Measurements from ENCODE around the gene PRKN.

Gene PRKN

DNA sequence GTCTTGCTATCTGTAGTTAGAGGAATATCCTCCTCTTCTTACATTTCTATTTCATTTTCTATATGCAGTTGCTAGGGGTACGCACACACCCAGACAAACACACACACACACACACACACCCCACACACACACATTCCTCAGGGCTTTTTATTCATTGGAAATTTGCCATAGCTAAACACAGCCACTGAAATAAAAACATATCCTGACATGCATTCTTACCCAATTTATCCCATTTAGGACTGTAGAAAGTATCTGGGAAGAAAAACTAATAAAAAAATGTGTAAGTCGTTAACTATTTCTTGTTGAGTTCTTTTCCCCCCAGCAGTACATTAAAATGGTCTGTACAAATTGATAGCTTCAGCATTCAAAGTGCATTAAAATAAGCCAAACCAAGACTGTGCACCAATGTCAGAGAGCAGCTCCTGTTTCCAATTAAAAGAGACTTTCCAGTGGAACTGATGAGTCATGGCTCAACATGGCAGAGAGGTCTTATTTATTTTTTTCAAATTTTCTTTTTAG is 1095.8 kb downstream of the PRKN start:
- DNase-seq, result no peak

DNA sequence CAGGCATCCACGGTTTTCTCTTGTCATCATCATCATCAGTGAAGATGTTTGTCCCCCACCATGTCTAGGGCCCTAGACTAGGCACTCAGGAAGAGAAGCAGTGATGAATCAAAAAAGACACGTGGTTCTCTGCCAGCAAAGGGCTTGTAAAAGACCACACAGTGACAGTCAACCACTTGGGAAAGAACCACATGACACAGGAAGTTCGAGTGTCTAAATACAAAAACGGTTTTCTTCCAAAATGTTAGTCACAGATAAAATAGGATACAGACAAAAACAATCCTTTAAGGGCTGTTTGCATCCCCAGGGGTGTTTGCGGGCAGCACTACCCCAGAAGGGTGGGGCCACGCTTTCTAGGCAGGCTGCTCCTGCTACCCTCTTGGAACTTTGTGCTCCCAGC is 1096.9 kb downstream of the PRKN start:
- no peak for DNase-seq

DNA sequence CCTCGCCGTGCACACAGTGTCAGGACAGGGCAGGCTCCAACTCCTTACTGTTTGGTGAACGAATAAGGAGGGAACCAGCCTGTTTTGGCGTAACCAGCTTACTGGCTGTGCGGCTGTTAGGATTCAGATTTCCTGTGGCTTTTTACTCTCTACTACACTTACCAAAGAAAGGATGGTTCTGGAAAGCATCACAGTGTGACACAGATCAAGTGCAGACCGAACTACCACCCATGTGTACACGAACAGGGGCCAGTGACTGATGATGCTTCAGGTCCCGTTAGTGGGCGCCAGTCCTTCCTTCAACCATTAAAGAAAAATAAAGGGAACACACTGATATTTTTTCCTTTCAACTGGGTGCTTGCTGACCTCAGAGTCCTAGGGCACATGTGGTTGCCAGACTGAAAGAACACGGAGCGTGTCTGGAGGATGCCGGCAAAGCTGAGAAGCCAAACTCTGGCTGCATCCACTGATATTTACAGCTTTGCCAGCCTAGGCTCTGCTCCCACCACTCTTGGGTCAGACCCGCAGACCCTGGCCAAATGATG is 1101.4 kb downstream of the PRKN start:
- no peak for DNase-seq

DNA sequence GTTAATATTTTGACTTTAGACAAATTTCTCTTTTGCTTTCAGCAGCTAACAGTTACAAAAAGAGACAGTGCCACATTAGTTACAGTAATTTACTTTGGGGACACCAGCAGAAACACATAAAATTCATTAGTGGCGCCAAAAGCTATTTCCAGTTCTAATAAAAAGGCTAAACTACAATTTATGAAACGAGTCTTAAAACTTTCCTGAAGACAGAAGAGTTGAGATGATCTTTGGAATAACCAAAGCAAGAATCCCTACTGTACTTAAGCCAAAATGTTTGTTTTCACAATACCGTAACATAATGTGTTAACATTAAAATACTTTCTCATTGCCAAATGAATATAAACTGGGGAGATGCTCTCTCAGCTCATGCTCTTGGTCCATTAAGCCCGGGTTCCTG is 1103.5 kb downstream of the PRKN start:
- no peak for DNase-seq

DNA sequence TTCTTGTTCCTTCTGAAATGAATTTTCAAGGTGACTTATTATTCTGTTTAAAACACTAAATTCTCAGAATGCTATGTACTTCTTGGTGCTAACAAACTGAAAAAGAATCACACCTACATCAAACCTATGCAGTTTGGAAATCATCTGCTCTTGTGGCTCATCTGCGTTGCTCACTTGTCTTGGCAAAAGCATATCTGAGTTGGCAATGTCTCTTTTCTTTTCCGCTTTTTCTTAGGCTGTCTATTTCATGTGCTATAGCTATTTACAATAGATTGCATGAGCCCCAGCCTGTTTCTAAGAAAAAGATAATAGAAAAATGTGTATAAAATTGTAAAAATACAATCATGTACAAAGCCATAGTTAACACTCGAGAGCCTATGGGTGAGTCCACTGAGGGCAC is 1104.8 kb downstream of the PRKN start:
- DNase-seq, result no peak

DNA sequence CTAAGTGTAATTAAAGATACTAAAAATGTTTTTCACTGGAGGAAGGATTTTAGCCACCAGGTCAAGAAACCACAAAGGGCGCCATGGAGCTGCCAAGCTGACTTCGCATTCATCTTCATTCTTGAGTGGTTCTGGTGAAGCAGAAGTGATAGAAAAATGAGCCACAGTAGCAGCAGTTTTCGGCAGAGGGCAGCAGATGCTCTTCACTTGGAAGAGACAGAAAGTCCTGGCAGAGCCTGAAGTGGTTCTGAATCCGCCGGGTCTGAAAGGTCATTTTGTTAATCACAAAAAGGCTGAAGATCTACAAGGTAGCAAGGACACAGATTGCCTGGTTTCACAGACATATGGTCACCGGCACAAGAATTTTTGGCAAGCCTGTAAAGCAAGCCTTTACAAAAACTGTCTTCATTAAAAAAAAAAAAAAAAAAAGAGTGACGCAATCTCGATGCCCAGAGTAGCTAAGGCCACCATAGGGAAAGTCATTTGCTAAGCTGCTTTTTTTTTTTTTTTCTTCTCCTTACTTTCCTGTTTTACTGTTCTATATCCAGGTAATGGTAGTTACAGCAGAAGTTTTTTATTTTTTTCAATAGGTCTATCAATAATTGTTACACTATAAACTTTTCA is 1108.6 kb downstream of the PRKN start:
- DNase-seq, result no peak

DNA sequence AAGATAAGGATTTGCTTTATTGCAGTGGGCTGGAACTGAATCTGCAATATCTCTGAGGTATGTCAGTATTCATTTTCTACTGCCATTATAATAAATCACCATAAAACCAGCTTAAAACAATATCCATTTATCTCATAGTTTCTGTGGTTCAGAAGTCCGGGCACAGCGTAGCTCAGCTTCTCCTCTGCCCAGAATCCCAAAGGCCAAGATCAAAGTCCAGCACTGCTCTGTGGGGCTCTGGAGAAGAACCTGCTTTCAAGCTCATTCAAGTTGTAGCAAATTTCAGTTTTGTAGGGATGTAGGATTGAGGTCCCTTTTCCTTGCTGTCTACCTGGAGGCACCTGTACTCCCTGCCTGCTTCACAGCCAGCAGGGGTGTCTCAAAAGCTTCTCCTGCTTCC is 1113.9 kb downstream of the PRKN start:
- no peak for DNase-seq

DNA sequence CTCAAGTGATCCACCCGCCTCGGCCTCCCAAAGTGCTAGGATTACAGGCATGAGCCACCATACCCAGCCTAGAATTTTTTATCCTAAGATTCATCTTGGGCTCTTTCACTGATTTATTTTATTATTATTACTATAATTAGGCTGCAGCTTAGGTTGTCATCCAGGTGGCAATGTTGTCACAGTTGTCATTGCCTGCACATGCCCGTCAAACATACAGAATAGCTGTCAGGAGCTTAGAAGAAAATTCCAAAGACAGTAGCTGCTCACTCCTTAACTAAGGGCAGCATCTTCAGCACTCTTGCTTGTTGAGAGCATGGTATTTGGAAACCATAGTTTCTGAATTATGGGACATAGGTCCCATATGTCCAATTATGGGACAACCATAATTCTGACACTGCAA is 1118.8 kb downstream of the PRKN start:
- DNase-seq, result no peak

DNA sequence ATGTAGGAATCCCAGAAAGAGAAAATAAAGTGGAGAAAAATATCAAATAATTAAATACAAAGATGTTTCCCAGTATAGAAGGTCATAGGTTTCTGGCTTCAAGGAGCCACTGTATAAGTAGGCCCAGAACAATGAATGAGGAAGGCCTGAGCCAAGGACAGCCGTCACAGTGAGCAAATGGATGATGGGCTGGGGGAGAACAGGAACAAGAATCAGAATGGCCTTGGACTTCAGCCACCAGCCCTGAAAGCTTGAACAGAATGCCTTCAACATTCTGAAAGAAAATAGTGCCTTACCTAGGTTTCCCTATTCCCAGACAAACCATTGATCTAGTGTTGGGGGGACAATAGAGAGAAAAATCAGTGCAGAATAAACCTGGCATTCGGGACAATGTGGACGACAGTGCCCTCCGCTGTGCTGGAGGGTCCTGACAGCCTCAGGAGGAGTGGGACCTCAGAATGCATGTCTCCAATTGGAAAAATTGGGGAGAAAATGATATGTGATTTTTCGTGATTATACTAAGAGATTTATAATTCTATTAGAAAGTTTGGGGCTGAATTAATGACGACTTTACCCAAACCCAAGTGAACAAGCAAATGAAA is 1119.8 kb downstream of the PRKN start:
- DNase-seq, result no peak

DNA sequence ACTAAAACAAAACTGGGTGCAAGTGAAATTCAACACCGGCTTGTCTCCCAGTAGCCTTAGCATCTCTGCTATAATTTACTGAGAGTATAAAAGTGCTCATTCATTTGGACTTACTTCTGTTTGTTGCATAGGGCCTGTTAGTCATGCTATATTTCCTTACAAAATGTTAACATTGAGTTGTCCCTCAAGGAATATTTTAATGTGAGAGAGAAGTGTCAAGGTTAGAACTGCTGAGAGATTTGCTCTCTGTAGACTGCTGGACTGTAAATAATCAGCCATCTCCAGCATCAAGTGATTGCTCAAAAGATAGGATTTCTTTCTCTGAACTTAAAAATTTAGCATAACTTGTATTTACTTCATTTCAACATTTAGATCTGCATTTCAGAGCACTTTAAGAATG is 1125.2 kb downstream of the PRKN start:
- DNase-seq, result no peak

DNA sequence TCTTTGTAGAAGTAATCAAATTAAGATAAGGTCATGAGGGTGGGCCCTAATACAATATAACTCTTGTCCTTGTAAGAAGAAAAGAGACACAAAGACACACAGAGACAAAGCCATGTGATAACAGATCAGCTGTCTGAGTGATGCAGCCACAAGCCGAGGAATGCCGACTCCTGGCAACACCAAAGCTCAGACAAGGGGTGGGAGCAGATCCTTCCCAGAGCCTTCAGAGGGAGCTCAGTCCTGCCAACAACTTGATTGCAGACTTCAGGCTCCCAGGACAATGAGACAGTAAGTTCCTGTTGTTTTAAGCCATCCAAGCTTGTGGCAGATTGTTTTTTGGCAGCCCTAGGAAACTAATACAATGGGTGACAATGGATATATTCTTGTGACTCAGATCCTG is 1128.7 kb downstream of the PRKN start:
- no peak for DNase-seq

DNA sequence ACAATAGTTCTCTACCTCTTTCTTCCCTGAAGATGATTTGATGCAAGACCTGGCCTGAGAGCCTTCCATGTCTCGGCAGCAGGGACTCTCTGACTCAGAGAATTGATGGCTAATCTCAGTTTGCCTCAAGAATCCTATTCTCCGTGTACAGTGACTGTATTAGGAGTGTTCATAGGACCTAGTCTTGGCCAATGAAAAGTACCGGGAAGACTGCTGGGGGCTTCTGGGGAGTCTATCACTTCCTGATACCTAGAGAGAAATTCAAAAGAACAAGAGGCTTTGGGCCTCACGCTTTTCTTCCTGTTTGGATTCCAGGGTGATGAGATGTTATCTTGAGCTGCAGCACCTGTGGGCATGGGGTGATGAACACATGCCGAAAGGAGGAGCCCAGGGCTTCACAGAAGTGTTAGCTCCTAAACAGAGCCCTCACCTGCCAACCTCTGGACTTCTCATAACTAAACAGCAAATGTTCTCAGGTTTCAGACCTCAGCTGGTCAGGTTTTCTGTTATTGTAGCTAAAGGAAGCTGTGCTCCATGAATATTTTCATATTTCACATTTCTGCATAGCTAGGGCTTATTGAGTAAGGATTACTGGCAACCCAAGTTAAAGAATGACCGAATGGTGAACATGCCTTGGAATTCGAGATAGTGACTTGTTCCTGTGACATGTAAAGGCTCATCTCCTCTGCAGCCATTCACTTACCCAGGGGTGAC is 1130.6 kb downstream of the PRKN start:
- DNase-seq, result no peak

DNA sequence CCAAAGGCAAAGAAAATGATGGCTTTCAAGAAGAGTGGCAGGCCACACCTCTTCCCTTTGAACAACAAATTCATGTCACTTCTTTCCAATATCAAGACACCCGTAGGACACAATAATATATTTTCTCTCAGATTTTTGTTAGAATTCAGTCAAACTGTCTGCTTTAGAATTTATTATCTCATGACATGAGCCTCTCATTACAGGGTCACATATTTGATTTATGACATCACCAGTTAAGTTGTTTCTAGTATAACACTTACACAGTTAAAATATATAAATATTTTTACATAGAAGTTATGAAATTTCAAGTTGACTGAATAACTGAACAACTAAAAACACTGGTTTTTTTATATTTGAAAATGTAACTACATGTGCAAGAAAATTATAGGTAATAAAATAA is 1133.2 kb downstream of the PRKN start:
- DNase-seq, result no peak

DNA sequence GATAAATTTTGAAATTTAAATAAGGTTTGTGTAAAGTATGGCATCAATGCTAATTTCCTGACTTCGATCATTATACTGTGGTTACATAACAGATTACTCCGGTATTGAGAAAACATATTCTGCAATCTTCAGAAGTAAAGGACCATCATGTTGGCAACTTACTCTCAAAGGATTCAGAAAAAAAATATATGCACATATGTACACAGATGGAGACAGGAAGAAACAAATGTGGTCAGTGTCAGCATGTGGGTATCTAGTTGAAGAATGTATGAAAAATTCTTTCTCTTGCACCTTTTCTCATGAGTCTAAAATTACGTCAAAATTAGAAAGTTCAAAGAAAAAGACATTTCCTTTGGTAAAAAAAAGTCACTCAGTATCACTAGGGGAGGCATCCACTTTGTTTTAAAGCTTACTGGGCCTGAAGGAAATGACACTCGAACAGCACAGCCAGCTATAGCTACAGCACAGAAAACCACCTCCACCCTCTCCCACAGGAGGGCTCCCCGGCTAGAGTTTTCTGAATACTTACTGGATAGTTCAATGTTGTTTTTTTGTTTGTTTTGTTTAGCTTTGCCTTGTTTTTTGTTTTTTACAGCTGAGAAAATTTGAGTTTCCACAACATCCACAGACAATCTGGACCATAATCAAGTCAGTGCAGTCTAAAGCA is 1136.5 kb downstream of the PRKN start:
- no peak for DNase-seq

DNA sequence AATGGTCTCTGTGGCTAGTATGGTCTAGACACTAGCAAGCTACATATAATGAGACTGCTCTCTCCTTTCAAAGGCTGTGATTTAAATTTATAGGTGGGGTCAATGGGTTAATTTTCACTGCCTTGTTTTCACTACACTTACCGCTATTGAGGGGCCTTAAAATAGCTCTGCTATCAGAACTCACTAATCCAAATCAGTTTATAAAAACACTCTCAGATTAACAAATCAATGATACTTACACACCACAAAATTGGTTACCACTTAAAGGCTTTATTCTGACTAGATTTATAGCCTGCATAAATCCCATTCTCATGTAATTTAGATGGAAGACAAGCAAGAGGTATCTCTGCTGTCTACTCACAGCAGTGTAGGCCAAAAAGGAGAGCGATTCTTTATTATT is 1140.7 kb downstream of the PRKN start:
- no peak for DNase-seq

DNA sequence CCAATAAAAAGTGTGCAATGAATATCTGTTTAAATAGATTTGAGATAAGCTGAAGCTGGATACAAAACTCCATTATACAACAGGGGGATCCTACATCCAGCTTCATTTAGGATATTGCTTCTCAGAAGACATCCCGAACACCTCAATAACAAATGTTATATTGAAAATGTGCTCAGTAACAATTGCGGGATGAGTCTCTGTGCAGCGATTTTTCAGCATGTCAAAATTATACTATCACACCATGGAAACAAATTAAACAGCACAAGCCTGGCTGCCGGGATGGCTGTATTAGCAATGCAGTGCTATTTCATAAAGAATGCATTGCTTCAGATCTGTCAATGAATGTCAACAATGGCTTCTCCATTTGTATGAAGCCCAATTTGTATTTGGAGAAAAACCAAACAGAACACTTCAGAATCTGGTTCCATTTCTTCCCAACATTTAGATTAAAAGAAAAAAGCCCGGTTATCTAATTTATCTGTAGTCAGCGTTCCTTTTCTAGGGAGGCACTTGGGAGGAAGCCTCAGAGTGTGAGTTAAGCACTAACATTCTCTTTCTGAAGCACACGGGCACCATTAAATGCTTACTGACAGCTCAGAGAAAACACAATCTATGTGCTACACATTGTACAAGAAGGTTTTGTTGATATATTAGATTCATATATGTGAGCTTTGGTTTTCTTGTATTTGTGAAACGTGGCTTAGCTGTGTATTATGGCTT is 1142.8 kb downstream of the PRKN start:
- DNase-seq, result no peak

DNA sequence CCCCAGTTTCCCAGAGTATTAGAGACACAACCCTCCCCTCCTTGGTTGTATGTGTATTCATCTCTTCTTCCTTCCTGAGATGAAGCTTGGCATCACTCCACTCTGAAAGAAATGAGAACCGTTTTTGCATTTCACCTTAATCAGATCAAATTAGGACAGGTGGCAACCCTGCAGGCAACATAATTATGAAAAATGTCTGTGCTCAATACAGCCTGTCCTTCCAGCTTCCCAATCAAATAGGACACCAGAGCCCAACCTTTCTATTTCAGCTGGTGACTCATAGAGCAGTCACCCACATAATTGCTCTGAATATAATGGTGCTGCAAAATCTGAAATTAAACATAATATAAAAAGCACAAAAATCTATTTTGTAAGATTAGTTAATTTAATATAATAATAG is 1143.5 kb downstream of the PRKN start:
- DNase-seq, result no peak

DNA sequence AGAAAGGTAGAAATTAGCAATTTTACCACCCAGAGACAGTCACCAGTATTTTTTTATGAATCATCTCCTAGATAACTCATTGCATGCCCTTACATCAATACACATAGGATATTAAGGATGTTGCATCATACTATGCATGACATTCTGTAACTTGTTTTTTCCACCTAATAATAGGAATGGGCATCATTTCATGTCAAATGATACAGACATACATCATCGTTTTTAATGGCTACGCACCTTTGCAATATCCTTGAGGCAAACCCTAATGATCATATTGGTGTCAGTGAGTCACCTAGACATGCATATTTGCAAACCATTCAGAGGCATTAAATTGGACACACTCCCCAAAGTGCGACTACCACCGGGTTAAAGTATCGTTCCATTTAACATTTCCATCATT is 1144.0 kb downstream of the PRKN start:
- DNase-seq, result no peak

DNA sequence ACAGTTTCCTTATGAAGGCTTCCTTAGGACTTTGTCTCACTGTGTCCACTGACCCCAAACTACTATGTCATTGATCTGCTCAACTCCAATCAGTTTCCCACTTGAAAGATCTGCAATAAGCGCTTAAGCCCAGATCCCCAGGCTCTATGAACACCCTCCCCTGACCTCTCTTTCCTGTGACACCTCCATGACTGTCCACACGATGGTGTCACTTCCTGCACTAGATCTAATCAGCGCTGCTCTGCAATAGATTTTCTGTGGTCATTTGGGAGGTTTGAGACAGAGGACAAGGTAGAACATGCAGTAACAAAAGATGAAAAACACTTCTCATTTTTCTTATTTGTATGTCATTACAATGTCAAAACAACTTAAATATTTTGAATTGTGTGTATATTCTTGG is 1149.1 kb downstream of the PRKN start:
- no peak for DNase-seq

DNA sequence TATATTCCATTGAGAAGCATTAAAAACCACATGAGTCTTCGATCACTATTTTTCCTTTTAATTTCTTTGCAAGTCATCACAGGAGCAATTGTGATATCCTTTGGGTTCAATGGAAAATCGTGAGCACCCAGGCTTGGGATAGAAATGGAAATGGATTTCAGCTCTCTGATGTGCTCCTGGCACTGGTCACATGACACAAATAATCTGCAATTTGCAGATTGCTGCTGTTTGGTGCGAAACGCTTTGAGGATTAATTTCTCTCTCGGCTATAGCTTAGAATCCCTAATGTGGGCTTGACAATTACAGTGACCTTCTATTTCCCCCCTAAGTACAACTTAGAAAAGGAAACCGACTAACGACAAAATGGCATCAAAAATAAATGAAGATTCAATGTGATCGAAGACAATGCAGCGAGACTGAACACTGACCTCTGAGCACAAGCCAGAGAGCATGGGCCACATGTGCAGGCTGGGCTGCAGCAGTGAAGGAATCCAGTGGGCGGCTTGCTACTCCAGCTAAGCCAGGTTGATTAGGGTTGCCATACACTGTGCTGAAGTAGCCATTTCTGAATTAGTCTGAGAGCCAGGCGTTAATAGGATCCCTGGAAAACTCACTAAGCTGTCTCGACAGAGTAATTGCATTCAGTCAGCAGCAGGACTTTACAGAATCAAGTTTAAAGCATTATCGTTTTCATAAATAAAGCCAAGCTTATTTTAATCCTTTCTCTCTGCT is 1151.9 kb downstream of the PRKN start:
- DNase-seq, result no peak

DNA sequence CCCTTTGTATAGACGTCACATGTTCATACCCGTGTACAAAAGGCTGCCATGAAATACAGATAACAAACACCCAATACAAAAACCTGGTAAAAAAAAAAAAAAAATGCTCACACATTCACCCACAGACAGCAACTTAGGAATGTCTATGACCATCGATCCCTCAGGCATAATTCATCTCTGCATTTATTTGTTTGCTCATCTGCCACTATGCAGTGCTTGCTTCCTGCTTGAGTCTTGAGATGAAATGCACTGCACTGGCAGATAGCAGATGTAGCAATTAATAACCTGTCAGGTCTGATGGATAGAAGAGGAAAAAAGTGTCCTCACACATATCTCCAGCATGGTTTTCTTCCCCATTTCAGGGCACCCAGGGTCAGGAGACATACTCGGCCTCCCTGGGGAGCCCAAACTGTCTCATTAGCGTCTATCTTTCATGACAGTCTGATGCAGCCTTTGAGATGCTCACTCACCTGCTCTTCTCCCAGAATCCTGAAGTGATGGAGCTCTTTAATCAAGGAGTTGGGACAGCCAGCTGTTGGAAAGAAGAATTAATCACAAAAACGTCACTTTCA is 1158.6 kb downstream of the PRKN start:
- no peak for DNase-seq

DNA sequence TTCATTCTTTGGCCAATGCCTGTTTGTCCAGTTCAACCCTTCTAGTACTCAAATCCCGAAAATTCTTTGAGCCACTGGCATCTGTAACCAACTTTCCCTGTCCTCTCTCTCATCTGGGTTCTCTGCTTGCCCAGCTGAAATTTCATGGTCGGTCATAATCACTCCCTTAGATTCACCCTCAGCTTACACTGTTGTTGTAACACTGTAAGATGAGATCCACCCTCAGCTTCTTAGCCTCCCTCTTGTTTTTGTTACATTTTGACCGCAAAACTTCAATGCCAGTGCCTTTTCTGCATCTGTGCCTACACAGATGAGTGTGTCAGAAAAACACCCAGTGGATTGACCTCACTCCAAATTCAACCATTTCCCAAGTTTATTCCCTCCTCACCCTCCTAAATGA is 1162.6 kb downstream of the PRKN start:
- no peak for DNase-seq
